Measurements from ENCODE around the gene BMP8B. TPM values are rescaled to one million over a fixed set of nuclear protein-coding genes. Genes with fewer than 3 reads are reported as not detected.
"Not testable (repeated sequence)": the region's sequence is repeated elsewhere in the genome, so short reads cannot be mapped to it uniquely, and the experiment has no call there.

BMP8B gene
- total and polyA plus RNA-seq, 2 of the 8 experiments (the other 6 are each of a cell fraction or from before 2014, with no cell fraction given): 0.37 to 0.50 TPM

DNA sequence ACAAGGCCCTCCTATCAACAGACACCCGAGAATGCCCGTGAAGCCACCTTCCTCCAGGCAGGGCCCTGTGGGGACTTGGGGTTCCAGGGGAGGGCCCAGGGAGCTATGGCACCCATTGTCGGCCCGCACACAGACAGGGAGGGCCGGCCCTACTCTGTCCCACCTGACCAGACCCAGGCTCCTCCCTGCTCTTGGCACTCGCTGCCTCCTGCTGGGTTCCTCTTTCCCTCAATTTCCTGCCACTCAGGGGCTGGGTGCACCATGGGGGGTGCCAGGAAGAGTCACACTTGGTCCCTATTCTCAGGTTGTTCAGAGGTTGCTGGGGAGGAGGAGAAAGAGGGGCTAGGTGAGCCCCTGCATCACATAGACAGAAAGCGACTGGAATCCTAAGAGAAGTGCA is 9.5 kb downstream of the BMP8B start (continued):
- TF ChIP-seq CBX8 (IDR thresholded peaks at IDR 0.05; ENCODE audit: borderline replicate concordance, low read depth, low read length): no peak

DNA sequence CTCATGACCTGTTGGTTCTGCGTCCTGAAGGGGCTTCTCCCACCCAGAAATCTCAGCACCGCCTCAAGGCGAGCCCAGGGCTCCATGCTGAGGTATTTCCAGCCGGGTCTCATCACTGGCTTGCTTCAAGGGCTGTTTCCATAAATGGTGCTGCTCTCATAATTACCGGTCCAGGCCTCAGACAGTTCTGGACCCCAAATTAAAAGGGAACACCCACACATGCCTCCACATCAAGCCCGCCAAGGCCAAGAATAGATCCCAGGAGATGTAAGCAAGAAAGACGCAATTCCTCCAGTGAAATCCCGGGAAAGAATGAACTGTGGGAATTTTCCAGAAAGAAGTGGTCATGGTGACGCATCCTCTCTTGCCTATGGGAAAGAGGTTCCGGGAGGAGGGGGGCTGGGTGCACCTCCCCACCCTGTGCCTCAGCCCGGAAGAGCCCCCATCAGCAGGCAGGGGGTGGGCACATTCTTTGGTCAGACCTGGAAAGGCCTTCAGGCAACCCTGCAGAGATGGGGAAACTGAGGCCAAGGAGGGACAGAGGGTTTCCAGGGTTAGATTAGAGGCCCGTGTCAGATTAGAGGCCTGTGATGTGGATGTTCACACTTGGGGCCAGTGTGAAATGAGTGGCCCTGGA is 10.1 kb downstream of the BMP8B start:
- H4K91ac ChIP-seq (replicated peaks; ENCODE audit: insufficient read length, low read length); H3K36me3 ChIP-seq (ENCODE audit: control insufficient read depth in 2 of 4, insufficient read depth in 4 of 4, low read length in 3 of 4); H3K18ac ChIP-seq (ENCODE audit: extremely low read depth, low read length); POLR2A ChIA-PET (ENCODE audit: partially characterized antibody); FAIRE-seq; DNase-seq (ENCODE audit: low read depth in 1 of 2, low spot score in 2 of 2); H2BK120ac ChIP-seq (replicated peaks; ENCODE audit: low read depth, low read length); H2BK15ac ChIP-seq (ENCODE audit: low read length); H2AFZ ChIP-seq (ENCODE audit: low read length); H3K9ac ChIP-seq (replicated peaks in 1 of 4; ENCODE audit: extremely low read depth in 1 of 4, low read depth in 3 of 4, low read length in 3 of 4); H3K23ac ChIP-seq (ENCODE audit: insufficient read length); H3K4me3 ChIP-seq (ENCODE audit: extremely low read depth in 1 of 4, insufficient read depth in 2 of 4, low read depth in 3 of 4, low read length in 4 of 4); H3K79me1 ChIP-seq (ENCODE audit: low read depth, low read length); H3K23me2 ChIP-seq (ENCODE audit: low read depth, low read length); H4K5ac ChIP-seq (ENCODE audit: insufficient read length, low read depth, low read length); H4K20me1 ChIP-seq (replicated peaks in 1 of 2; ENCODE audit: control insufficient read depth in 1 of 2, insufficient read depth in 2 of 2, low read length in 2 of 2); H4K8ac ChIP-seq (ENCODE audit: extremely low read depth, insufficient read depth, low read length); H3K4me1 ChIP-seq (replicated peaks in 1 of 4; ENCODE audit: control insufficient read depth in 3 of 4, insufficient read depth in 4 of 4, low read length in 3 of 4); H2BK20ac ChIP-seq (ENCODE audit: low read length); H3K27ac ChIP-seq (ENCODE audit: low read depth, low read length); H3K9me3 ChIP-seq (ENCODE audit: insufficient read depth in 2 of 2, low read depth in 1 of 2, low read length in 1 of 2); H3K4ac ChIP-seq (replicated peaks; ENCODE audit: insufficient read length, low read depth, low read length); H2BK5ac ChIP-seq (ENCODE audit: low read depth, low read length); H3K4me2 ChIP-seq (ENCODE audit: insufficient read depth in 1 of 2, low read depth in 2 of 2, low read length in 2 of 2); H3K14ac ChIP-seq (ENCODE audit: insufficient read length); CTCF ChIA-PET (ENCODE audit: partially characterized antibody); H3K27me3 ChIP-seq (replicated peaks in 1 of 4; ENCODE audit: control insufficient read depth in 3 of 4, extremely low read depth in 1 of 4, insufficient read depth in 3 of 4, low read length in 3 of 4); H3K56ac ChIP-seq (replicated peaks; ENCODE audit: insufficient read length, low read depth, low read length); H2BK12ac ChIP-seq (ENCODE audit: low read depth, low read length); H3K79me2 ChIP-seq (ENCODE audit: control insufficient read depth in 1 of 2, insufficient read depth in 2 of 2, low read length in 2 of 2); H2AK5ac ChIP-seq (ENCODE audit: low read depth, low read length): not testable (repeated sequence)
- WGBS, 2 experiments (ENCODE audit: extremely low coverage in 1 of 2, insufficient coverage in 1 of 2, insufficient read length in 1 of 2, insufficient replicate concordance in 2 of 2, low coverage in 1 of 2, low lambda C conversion rate in 2 of 2, missing lambda C conversion rate in 1 of 2): 86% methylated on average over 10 of the region's 12 CpGs; no CpG with 5 or more reads in 1 of the 2 experiments
